HCT116 (cell line): ENCODE measurements around the gene ARHGAP35. TPM values are rescaled to one million over a fixed set of nuclear protein-coding genes. Genes with fewer than 3 reads are reported as not detected.
A peak's percentile ranks its signal among the peaks of the same experiment; 100 is the strongest.

Source experiments
- ATAC-seq: fragments of 200-7000 bp; cut with Tn5 transposase; 2 replicates; pipeline ENCODE4 v1.9.1; 2020; ENCODE audit warnings: mild to moderate bottlenecking, moderate library complexity
- Bru-seq: library from RNA; stranded (reverse); fragments of 400-500 nt; gene quantifications from one replicate; lab custom pipeline; 2021; lab: Mats Ljungman, UMichigan
- BruChase-seq, 2 experiments: library from RNA; stranded (reverse); fragments of 400-500 nt; gene quantifications; one replicate each; lab custom pipeline; 2021; lab: Mats Ljungman, UMichigan
- BruUV-seq: library from RNA; stranded (reverse); fragments of 400-500 nt; replicated peaks from 2 replicates; lab custom pipeline; 2021; lab: Mats Ljungman, UMichigan
- CTCF ChIA-PET: fragments of 300-600 bp; sonication (Branson Sonifier 250); formaldehyde crosslinking; loops from one replicate; lab custom pipeline; 2021; ENCODE audit warnings: antibody characterized with exemption; lab: Charles Lee
- POLR2A ChIA-PET: fragments of 300-600, 350-600 bp; sonication (Branson Sonifier 250); formaldehyde crosslinking; loops from one replicate; lab custom pipeline; 2021; ENCODE audit warnings: antibody characterized with exemption; lab: Charles Lee
- RAD21 ChIA-PET, 2 experiments: fragments of 300-600 bp; sonication (Branson Sonifier 250); formaldehyde crosslinking; loops; one replicate each; lab custom pipeline; 2023; ENCODE audit warnings: low total read pairs in 2 of 2; ENCODE audit not compliant: uncharacterized antibody in 2 of 2, unreplicated experiment in 2 of 2, low non-redundant PET in 1 of 2; lab: Charles Lee
- DNase-seq: peaks from one replicate; pipeline ENCODE4 v3.0.0-alpha.2; 2010; ENCODE audit warnings: low read depth, low spot score
- H2AFZ ChIP-seq: fragments of 200-600 bp; shearing (Covaris generic), sonication (generic); 2 replicates; pipeline ENCODE4 v1.6.1; 2017; ENCODE audit warnings: low read depth, mixed run types, mixed read lengths, antibody characterized with exemption, low read length; ENCODE audit not compliant: poor library complexity, severe bottlenecking
- H3K27ac ChIP-seq: 2 replicates; pipeline ENCODE4 v1.5.1; 2012; ENCODE audit warnings: low read depth, low read length
- H3K27me3 ChIP-seq: fragments of 200-600 bp; sonication (generic); 2 replicates; pipeline ENCODE4 v1.6.1; 2016; ENCODE audit warnings: mixed run types, low read length, mixed read lengths; ENCODE audit not compliant: insufficient read depth
- H3K36me3 ChIP-seq, 2 experiments: fragments of 200-500 bp in 1 of 2; fragments of 200-600 bp in 1 of 2; sonication (Bioruptor generic) in 1 of 2; sonication (generic) in 1 of 2; 2 replicates each; pipeline versions ENCODE4 v1.5.1 to v1.6.1; 2014 to 2016; ENCODE audit warnings: low read length in 2 of 2, inconsistent platforms in 1 of 2, mixed read lengths in 1 of 2, mixed run types in 1 of 2; ENCODE audit not compliant: insufficient read depth in 2 of 2, control insufficient read depth in 1 of 2
- H3K4me1 ChIP-seq, 2 experiments: fragments of 200-600 bp in 1 of 2; sonication (generic) in 1 of 2; 2 replicates each; pipeline versions ENCODE4 v1.5.1 to v1.6.1; 2012 to 2017; ENCODE audit warnings: low read length in 2 of 2, inconsistent platforms in 1 of 2, mild to moderate bottlenecking in 1 of 2, mixed read lengths in 1 of 2, mixed run types in 1 of 2, moderate library complexity in 1 of 2; ENCODE audit not compliant: insufficient read depth in 2 of 2, control insufficient read depth in 1 of 2
- H3K4me2 ChIP-seq: fragments of 200-600 bp; sonication (generic); 2 replicates; pipeline ENCODE4 v1.6.1; 2017; ENCODE audit warnings: mixed run types, low read length, mixed read lengths
- H3K4me3 ChIP-seq, 2 experiments: fragments of 200-600 bp in 1 of 2; sonication (generic) in 1 of 2; replicated peaks in 1 of 2; 2 replicates each; pipeline ENCODE4 v1.5.1; 2011 to 2016; ENCODE audit warnings: low read length in 2 of 2, control low read depth in 1 of 2, low read depth in 1 of 2, mild to moderate bottlenecking in 1 of 2, mixed read lengths in 1 of 2, mixed run types in 1 of 2
- H3K79me2 ChIP-seq: fragments of 200-600 bp; sonication (generic); 2 replicates; pipeline ENCODE4 v1.6.1; 2017; ENCODE audit warnings: mild to moderate bottlenecking, mixed run types, low read length, moderate library complexity, mixed read lengths; ENCODE audit not compliant: insufficient read depth
- H3K9ac ChIP-seq: fragments of 200-600 bp; sonication (generic); 2 replicates; pipeline ENCODE4 v1.6.1; 2016; ENCODE audit warnings: low read length, mixed read lengths
- H3K9me2 ChIP-seq: fragments of 200-600 bp; sonication (generic), shearing (Covaris generic); 2 replicates; pipeline ENCODE4 v1.6.1; 2017; ENCODE audit warnings: mixed run types, mild to moderate bottlenecking, moderate library complexity; ENCODE audit not compliant: insufficient read depth
- H3K9me3 ChIP-seq, 2 experiments: fragments of 200-500 bp in 1 of 2; fragments of 200-600 bp in 1 of 2; sonication (Bioruptor generic) in 1 of 2; sonication (generic) in 1 of 2; 2 replicates each; pipeline ENCODE4 v1.6.1; 2014 to 2017; ENCODE audit warnings: low read length in 2 of 2, mixed read lengths in 2 of 2, inconsistent platforms in 1 of 2, low read depth in 1 of 2, mild to moderate bottlenecking in 1 of 2, mixed run types in 1 of 2, moderate library complexity in 1 of 2; ENCODE audit not compliant: control insufficient read depth in 1 of 2, insufficient read depth in 1 of 2
- H4K20me1 ChIP-seq: fragments of 200-600 bp; sonication (generic), shearing (Covaris generic); 2 replicates; pipeline ENCODE4 v1.6.1; 2017; ENCODE audit warnings: mixed run types, mild to moderate bottlenecking, moderate library complexity; ENCODE audit not compliant: insufficient read depth
- FOSL1 ChIP-seq: IDR thresholded peaks from 2 replicates; pipeline ENCODE4 v1.6.1; 2012; ENCODE audit warnings: low read depth
- SRF ChIP-seq: IDR thresholded peaks from 2 replicates; pipeline ENCODE4 v1.6.1; 2012; ENCODE audit warnings: low read depth
- YY1 ChIP-seq: IDR thresholded peaks from 2 replicates; pipeline ENCODE4 v1.6.1; 2011; ENCODE audit warnings: low read length, low read depth, moderate library complexity, mild to moderate bottlenecking; ENCODE audit not compliant: insufficient replicate concordance; ENCODE audit errors: extremely low read depth
- ZFX ChIP-seq: fragments of 450-650 bp; IDR thresholded peaks from 2 replicates; pipeline ENCODE4 v1.6.1; 2017
- intact Hi-C: fragments of 100-400 bp; cut with micrococcal nuclease; formaldehyde crosslinking; loops from 2 replicates; pipeline ENCODE4 v1.10.0; 2022
- long read RNA-seq: library from polyadenylated mRNA; unstranded; transcript quantifications from one replicate; pipeline ENCODE4 v2.0.0, GENCODE V29; 2021; ENCODE audit not compliant: unreplicated experiment
- polyA plus RNA-seq: library from polyadenylated mRNA; unstranded; fragments of >200 nt; gene quantifications from 2 replicates; pipeline ENCODE4 v1.2.1, GENCODE V29; 2012; ENCODE audit warnings: missing spikeins
- total RNA-seq: library from RNA; stranded (reverse); gene quantifications from one replicate; pipeline ENCODE4 v1.2.1, GENCODE V29; 2021; ENCODE audit not compliant: unreplicated experiment

The ARHGAP35 gene
- total RNA-seq (47.6 TPM), Bru-seq, nascent RNA (percentile 79 among the genes with signal in this experiment), BruChase-seq, experiment 1, labeled RNA remaining after a 6-hour chase (percentile 93 among the genes with signal in this experiment), BruChase-seq, experiment 2, labeled RNA remaining after a 2-hour chase (percentile 90 among the genes with signal in this experiment)
- polyA plus RNA-seq, result 29.0 and 30.2 TPM in 2 replicates
- long read RNA-seq, full-length matches to known transcripts, result 4 of 79 reads
- long read RNA-seq, partial matches to known transcripts, result 0 of 79 reads
- long read RNA-seq, other reads (novel, unspliced or antisense), result 75 of 79 reads

GRCh38 chr19:46860846-46861690 is at the start of gene ARHGAP35:
ARHGAP35 (plus strand) TSS chr19:46860997; CDS start chr19:46918676, 57,679 bp downstream.
- H2AFZ ChIP-seq, result no peak within 1 kb of the TSS
- H3K4me1 ChIP-seq, result peaks cover 35 to 56% of the 10 kb centered on the region in 2 experiments
- H3K9me3 ChIP-seq, result no peaks in the 10 kb centered on the region
- BruUV-seq, result no TSS peak
- CTCF ChIA-PET, result interaction anchor here (1.0 kb wide), 1 partner anchor 63 kb away, joined by 3 read pairs; no protein-coding TSS in a partner anchor
- no peaks in the 10 kb centered on the region for H3K27me3 ChIP-seq
- intact Hi-C loops, result loop anchor here (10.0 kb wide), 1 partner anchor 264 kb away; no protein-coding TSS in a partner anchor
- peak within 1 kb of the TSS; percentile 75 for H3K9ac ChIP-seq
- POLR2A ChIA-PET, result no interaction called here
- H3K4me3 ChIP-seq, result peak within 1 kb of the TSS; percentile 74 to 83
- H3K36me3 ChIP-seq, result no peaks in the 10 kb centered on the region
- H3K27ac ChIP-seq, result peak within 1 kb of the TSS; percentile 99
- DNase-seq (no peak), ATAC-seq (peak; percentile 2; the same call in 1 of the 2 replicates)
- no peak for TF ChIP-seq FOSL1
- TF ChIP-seq ZFX, result 0 out of 2 replicates have a peak, but pooled peaks have one; percentile 21
- peak; percentile 83 for TF ChIP-seq YY1
- no peak for TF ChIP-seq SRF
- peak within 1 kb of the TSS; percentile 87 for H3K4me2 ChIP-seq
- RAD21 ChIA-PET, result no interaction called here
- peaks cover 49% of the 10 kb centered on the region for H3K79me2 ChIP-seq
- H3K9me2 ChIP-seq, result no peaks in the 10 kb centered on the region
- H4K20me1 ChIP-seq, result no peaks in the 10 kb centered on the region; the same call in 1 of the 2 replicates
